ENCODE results near the gene RASSF8. TPM values are rescaled to one million over a fixed set of nuclear protein-coding genes. Genes with fewer than 3 reads are reported as not detected.
A peak's percentile ranks its signal among the peaks of the same experiment; 100 is the strongest.

RASSF8 gene
- total and polyA plus RNA-seq, 9 of the 15 experiments (the other 6 are each of a cell fraction or from before 2014, with no cell fraction given): 0.01 to 0.36 (median 0.12) TPM; not detected in 1

- Histone ChIP-seq H3K9me3 (replicated peaks; ENCODE audit: control insufficient read depth, insufficient read depth, low read depth, low read length) (no peaks in the 10 kb centered on the region), H4K20me1 (replicated peaks; ENCODE audit: control insufficient read depth, insufficient read depth, low read length) (no peaks in the 10 kb centered on the region), H3K4me2 (ENCODE audit: insufficient read depth, low read length) (no peak overlapping the region), H3K36me3 (ENCODE audit: control insufficient read depth, insufficient read depth, low read length) (no peaks in the 10 kb centered on the region), H3K9me1 (ENCODE audit: control insufficient read depth, insufficient read depth, low read length) (no peaks in the 10 kb centered on the region), H3K9ac (ENCODE audit: insufficient read depth in 1 of 2, low read depth in 2 of 2, low read length in 2 of 2) (no peak overlapping the region), H3K4me3 (no peak overlapping the region), H3K79me2 (ENCODE audit: control insufficient read depth, insufficient read depth, low read length) (no peaks in the 10 kb centered on the region), H3K27me3 (ENCODE audit: control insufficient read depth in 2 of 2, insufficient read depth in 2 of 2, low read length in 2 of 2) (peaks cover 0 to 3% of the 10 kb centered on the region in 2 experiments; a peak in 1 of 5 replicates), H3K27ac (ENCODE audit: extremely low read depth, low read depth, low read length) (no peak overlapping the region), H3K4me1 (replicated peaks in 1 of 2; ENCODE audit: control insufficient read depth in 2 of 2, insufficient read depth in 2 of 2, low read length in 2 of 2) (no peaks in the 10 kb centered on the region), H2AFZ (ENCODE audit: low read depth, low read length) (no peak overlapping the region)
- in situ Hi-C loops (cut with MboI) (no loop called here), intact Hi-C loops (cut with micrococcal nuclease) (no loop called here)
- ATAC-seq (no peak), DNase-seq (ENCODE audit: extremely low read depth in 1 of 4, low spot score in 3 of 4) (no peak), FAIRE-seq (no peak)
- WGBS (ENCODE audit: insufficient coverage, low coverage, missing lambda C conversion rate): under 1% methylated on average over 9 of the region's 9 CpGs
- CTCF ChIA-PET (ENCODE audit: low intra/inter-chr PET ratio): no interaction called here
- BruUV-seq (replicated peaks): no TSS peak
- POLR2A ChIA-PET: no interaction called here
- no peak for TF ChIP-seq U2AF1 (optimal IDR thresholded peaks at IDR 0.05; ENCODE audit: low read depth, low read length)
- no peak for TF ChIP-seq ELF2 (CRISPR knock-in tag; IDR thresholded peaks at IDR 0.05)
- TF ChIP-seq RBM14 (IDR thresholded peaks at IDR 0.05; ENCODE audit: borderline replicate concordance, insufficient read depth, low read depth, low read length): no peak
- no peak for TF ChIP-seq ILF3 (IDR thresholded peaks at IDR 0.05; ENCODE audit: borderline replicate concordance)
- TF ChIP-seq MAFG (tag; conservative IDR thresholded peaks at IDR 0.05): peak; percentile 44; the same call in 1 of the 2 replicates
- TF ChIP-seq GTF2B (IDR thresholded peaks at IDR 0.05; ENCODE audit: extremely low read depth, insufficient read length): no peak
- no peak for TF ChIP-seq USF2 (CRISPR knock-in tag; IDR thresholded peaks at IDR 0.05)
- peak; percentile 60 for TF ChIP-seq ZNF316 (IDR thresholded peaks at IDR 0.05)
- TF ChIP-seq NKRF (IDR thresholded peaks at IDR 0.05; ENCODE audit: borderline replicate concordance): no peak
- peak; percentile 12; the same call in 1 of the 2 replicates for TF ChIP-seq MAFF (IDR thresholded peaks at IDR 0.05; ENCODE audit: low read length)
- no peak for TF ChIP-seq SRSF9 (IDR thresholded peaks at IDR 0.05; ENCODE audit: borderline replicate concordance, low read depth, low read length)
- no peak for TF ChIP-seq RBM34 (IDR thresholded peaks at IDR 0.05; ENCODE audit: borderline replicate concordance, insufficient read depth, low read length)
- no peak for TF ChIP-seq ZBTB49 (CRISPR knock-in tag; IDR thresholded peaks at IDR 0.05; ENCODE audit: borderline replicate concordance)
- no peak for TF ChIP-seq ZBTB43 (CRISPR knock-in tag; IDR thresholded peaks at IDR 0.05)
These were observed 89.1 kb downstream of the RASSF8 start for GRCh38 chr12:26047401-26048226.
